NCI-H2107 (cell line): ENCODE data around the gene MIOS.

Experiments used
- DNase-seq: peaks from one replicate; lab custom pipeline; 2025; lab: John Stamatoyannopoulos, UW

MIOS gene

GRCh38 chr7:7583731-7584130 is 17.0 kb downstream of the MIOS start:
- DNase-seq = no peak

- DNase-seq = no peak
Observed at GRCh38 chr7:7584653-7585052, 18.0 kb downstream of the MIOS start.

- DNase-seq = no peak
Observed at GRCh38 chr7:7585241-7585928, 18.7 kb downstream of the MIOS start.

GRCh38 chr7:7595451-7595850 is 28.8 kb downstream of the MIOS start:
- no peak for DNase-seq

GRCh38 chr7:7596176-7596575 is 29.5 kb downstream of the MIOS start:
- DNase-seq = no peak

GRCh38 chr7:7607010-7607409 is 40.3 kb downstream of the MIOS start:
- DNase-seq = no peak

GRCh38 chr7:7609330-7609729 is 42.6 kb downstream of the MIOS start:
- no peak for DNase-seq

GRCh38 chr7:7612519-7612918 is 45.8 kb downstream of the MIOS start:
- DNase-seq = no peak

GRCh38 chr7:7613210-7613609 is 46.5 kb downstream of the MIOS start:
- no peak for DNase-seq

- DNase-seq = no peak
Observed at GRCh38 chr7:7614018-7614741, 47.5 kb downstream of the MIOS start.

- no peak for DNase-seq
Observed at GRCh38 chr7:7617550-7617949, 50.9 kb downstream of the MIOS start.

- DNase-seq = no peak
Observed at GRCh38 chr7:7618410-7618809, 51.7 kb downstream of the MIOS start.

GRCh38 chr7:7620236-7620635 is 53.6 kb downstream of the MIOS start:
- no peak for DNase-seq

GRCh38 chr7:7620644-7621210 is 54.0 kb downstream of the MIOS start:
- no peak for DNase-seq

GRCh38 chr7:7628476-7628875 is 61.8 kb downstream of the MIOS start:
- DNase-seq = no peak

GRCh38 chr7:7630626-7631329 is 64.1 kb downstream of the MIOS start:
- no peak for DNase-seq

GRCh38 chr7:7639421-7639820 is 72.7 kb downstream of the MIOS start:
- no peak for DNase-seq

GRCh38 chr7:7639847-7640220 is 73.2 kb downstream of the MIOS start:
- no peak for DNase-seq

- peak; percentile 98 for DNase-seq
Observed at GRCh38 chr7:7640221-7641128, 73.8 kb downstream of the MIOS start, which contains the start of gene UMAD1. UMAD1 (plus strand) TSS chr7:7640752; CDS start chr7:7673372, 32,620 bp downstream.

GRCh38 chr7:7641129-7641663 is 74.5 kb downstream of the MIOS start:
- no peak for DNase-seq

- DNase-seq = no peak
Observed at GRCh38 chr7:7642081-7642480, 75.4 kb downstream of the MIOS start.
